ENCODE measurements around the gene SPATA6L. TPM values are rescaled to one million over a fixed set of nuclear protein-coding genes. Genes with fewer than 3 reads are reported as not detected.
"Not testable (repeated sequence)": the region's sequence is repeated elsewhere in the genome, so short reads cannot be mapped to it uniquely, and the experiment has no call there.

SPATA6L gene
- total and polyA plus RNA-seq, 4 donors: 1.6 to 6.2 (median 2.2) TPM

- no peak for TF ChIP-seq REST (IDR thresholded peaks at IDR 0.05)
- TF ChIP-seq RAD21 (IDR thresholded peaks at IDR 0.05): peak; percentile 38 to 53
- TF ChIP-seq HNF4G (IDR thresholded peaks at IDR 0.05): no peak
Observed at GRCh38 chr9:4615251-4615650, 51.0 kb downstream of the SPATA6L start (continued).

GRCh38 chr9:4614627-4615026 lies 51.7 kb downstream of the SPATA6L start:
- DNase-seq (ENCODE audit: low spot score): no peak
- H3K4me1 ChIP-seq (ENCODE audit: control insufficient read depth in 4 of 4, insufficient read depth in 4 of 4, low read length in 3 of 4): peaks cover 0 to 20% (median 9%) of the 10 kb centered on the region in 4 donors
- TF ChIP-seq GABPA (IDR thresholded peaks at IDR 0.05 in 1 of 2, conservative IDR thresholded peaks at IDR 0.05 in 1 of 2) (no peak), JUND (IDR thresholded peaks at IDR 0.05) (peak in 1 of 2 donors; percentile 39), FOXA2 (IDR thresholded peaks at IDR 0.05) (peak; percentile 94), RAD21 (IDR thresholded peaks at IDR 0.05) (peak in 1 of 2 donors; percentile 33), NR2F2 (IDR thresholded peaks at IDR 0.05) (no peak), HNF4G (IDR thresholded peaks at IDR 0.05) (peak; percentile 48), RXRA (IDR thresholded peaks at IDR 0.05) (peak; percentile 16 to 62), MAX (IDR thresholded peaks at IDR 0.05) (no peak), ZBTB33 (IDR thresholded peaks at IDR 0.05) (no peak), YY1 (IDR thresholded peaks at IDR 0.05) (peak; percentile 84), EGR1 (IDR thresholded peaks at IDR 0.05; ENCODE audit: low read depth in 2 of 2) (no peak), SP1 (IDR thresholded peaks at IDR 0.05) (peak; percentile 74), CTCF (IDR thresholded peaks at IDR 0.05; ENCODE audit: low read depth, low read length, missing input control) (no peak), HNF4A (conservative IDR thresholded peaks at IDR 0.05) (peak; percentile 84 to 88), FOXA1 (IDR thresholded peaks at IDR 0.05) (peak; percentile 83), REST (IDR thresholded peaks at IDR 0.05) (peak; percentile 89), ATF3 (IDR thresholded peaks at IDR 0.05) (no peak), TAF1 (conservative IDR thresholded peaks at IDR 0.05) (no peak)
- H3K9me3 ChIP-seq (ENCODE audit: control insufficient read depth in 4 of 4, low read length in 3 of 4): no peaks in the 10 kb centered on the region
- 41% methylated on average over 1 of the region's 1 CpG for WGBS
- peak overlapping the region; percentile 54 to 85 for H3K27ac ChIP-seq (ENCODE audit: low read depth in 1 of 2, low read length in 2 of 2)
- H3K4me3 ChIP-seq (ENCODE audit: low read depth in 1 of 3, low read length in 3 of 3): peak overlapping the region; percentile 49 to 66 (median 60)
- peak overlapping the region; percentile 50 to 88 for H3K9ac ChIP-seq (ENCODE audit: low read depth in 1 of 2, low read length in 2 of 2)
- H3K27me3 ChIP-seq (ENCODE audit: control insufficient read depth in 4 of 4, insufficient read depth in 4 of 4, low read length in 3 of 4): no peaks in the 10 kb centered on the region
- H3K36me3 ChIP-seq (ENCODE audit: control insufficient read depth in 4 of 4, insufficient read depth in 3 of 4, low read depth in 1 of 4, low read length in 3 of 4): peaks cover 0 to under 1% (median 0%) of the 10 kb centered on the region in 4 donors

GRCh38 chr9:4606033-4606432 lies 60.2 kb downstream of the SPATA6L start:
- H3K4me1 ChIP-seq (ENCODE audit: control insufficient read depth in 4 of 4, insufficient read depth in 4 of 4, low read length in 3 of 4); H3K4me3 ChIP-seq (ENCODE audit: low read depth in 1 of 3, low read length in 3 of 3); H3K9me3 ChIP-seq (ENCODE audit: control insufficient read depth in 4 of 4, low read length in 3 of 4); H3K36me3 ChIP-seq (ENCODE audit: control insufficient read depth in 4 of 4, insufficient read depth in 3 of 4, low read depth in 1 of 4, low read length in 3 of 4); H3K27ac ChIP-seq (ENCODE audit: low read depth in 1 of 2, low read length in 2 of 2); H3K27me3 ChIP-seq (ENCODE audit: control insufficient read depth in 4 of 4, insufficient read depth in 4 of 4, low read length in 3 of 4); H3K9ac ChIP-seq (ENCODE audit: low read depth in 1 of 2, low read length in 2 of 2); DNase-seq (ENCODE audit: low spot score): not testable (repeated sequence)
- 90% methylated on average over 11 of the region's 15 CpGs for WGBS

All from liver (tissue), 9 donors.